ENCODE measurements around the gene WNT2.

Gene WNT2

GRCh38 chr7:117229350-117229749 lies 93.5 kb downstream of the WNT2 start:
- Histone ChIP-seq H3K4me1 (ENCODE audit: low read depth, poor library complexity, severe bottlenecking) (no peaks in the 10 kb centered on the region), H3K9ac (no peak overlapping the region), H3K4me3 (IDR thresholded peaks at IDR 0.05; ENCODE audit: insufficient read depth, low read depth, low read length) (no peak overlapping the region), H2AFZ (ENCODE audit: low read depth) (no peak overlapping the region), H4K20me1 (ENCODE audit: insufficient read depth) (no peaks in the 10 kb centered on the region), H3K79me2 (ENCODE audit: insufficient read depth, low read depth) (no peaks in the 10 kb centered on the region), H3K36me3 (ENCODE audit: insufficient read depth) (no peaks in the 10 kb centered on the region), H3K27me3 (ENCODE audit: insufficient read depth, low read depth) (no peaks in the 10 kb centered on the region), H3K4me2 (no peak overlapping the region), H3K27ac (no peak overlapping the region)
- no peak for TF ChIP-seq CTCF (conservative IDR thresholded peaks at IDR 0.05; ENCODE audit: low read depth, low read length)

- H3K36me3 ChIP-seq (ENCODE audit: insufficient read depth): no peaks in the 10 kb centered on the region
- H3K27me3 ChIP-seq (ENCODE audit: insufficient read depth, low read depth): no peaks in the 10 kb centered on the region
- no peak overlapping the region for H3K27ac ChIP-seq
- H3K4me1 ChIP-seq (ENCODE audit: low read depth, poor library complexity, severe bottlenecking): no peaks in the 10 kb centered on the region
- H3K9ac ChIP-seq: no peak overlapping the region
- H3K4me2 ChIP-seq: no peak overlapping the region
- no peaks in the 10 kb centered on the region for H3K79me2 ChIP-seq (ENCODE audit: insufficient read depth, low read depth)
- no peaks in the 10 kb centered on the region for H4K20me1 ChIP-seq (ENCODE audit: insufficient read depth)
- no peak for TF ChIP-seq CTCF (conservative IDR thresholded peaks at IDR 0.05; ENCODE audit: low read depth, low read length)
- H2AFZ ChIP-seq (ENCODE audit: low read depth): no peak overlapping the region
- no peak overlapping the region for H3K4me3 ChIP-seq (IDR thresholded peaks at IDR 0.05; ENCODE audit: insufficient read depth, low read depth, low read length)
These were observed 95.8 kb downstream of the WNT2 start for GRCh38 chr7:117227091-117227490.

- Histone ChIP-seq H3K36me3 (ENCODE audit: insufficient read depth) (no peaks in the 10 kb centered on the region), H3K27ac (no peak overlapping the region)
These were observed 97.3 kb downstream of the WNT2 start for GRCh38 chr7:117225536-117225935.

More at GRCh38 chr7:117225536-117225935, 97.3 kb downstream of the WNT2 start:
- Histone ChIP-seq H3K27me3 (ENCODE audit: insufficient read depth, low read depth) (no peaks in the 10 kb centered on the region), H3K79me2 (ENCODE audit: insufficient read depth, low read depth) (no peaks in the 10 kb centered on the region), H4K20me1 (ENCODE audit: insufficient read depth) (no peaks in the 10 kb centered on the region), H3K4me2 (no peak overlapping the region), H3K9ac (no peak overlapping the region), H3K4me1 (ENCODE audit: low read depth, poor library complexity, severe bottlenecking) (no peaks in the 10 kb centered on the region), H3K4me3 (IDR thresholded peaks at IDR 0.05; ENCODE audit: insufficient read depth, low read depth, low read length) (no peak overlapping the region), H2AFZ (ENCODE audit: low read depth) (no peak overlapping the region)
- TF ChIP-seq CTCF (conservative IDR thresholded peaks at IDR 0.05; ENCODE audit: low read depth, low read length): no peak
